Liver (tissue), 9 donors: ENCODE data around the gene SH2D2A. TPM values are rescaled to one million over a fixed set of nuclear protein-coding genes. Genes with fewer than 3 reads are reported as not detected.

ENCODE experiments used
- DNase-seq: peaks from one replicate; pipeline ENCODE4 v3.0.0-alpha.2; 2017; ENCODE audit warnings: low spot score
- H3K27ac ChIP-seq, 2 donors: one replicate each; pipeline ENCODE4 v1.7.0; 2013; ENCODE audit warnings: inconsistent platforms in 2 of 2, low read length in 2 of 2, control low read depth in 1 of 2, low read depth in 1 of 2, mild to moderate bottlenecking in 1 of 2
- H3K27me3 ChIP-seq, 4 donors: one replicate each; pipeline versions ENCODE4 v1.6.1 to v1.7.0; 2013; ENCODE audit warnings: low read length in 3 of 4, inconsistent platforms in 1 of 4, mild to moderate bottlenecking in 1 of 4, moderate library complexity in 1 of 4; ENCODE audit not compliant: control insufficient read depth in 4 of 4, insufficient read depth in 4 of 4
- H3K36me3 ChIP-seq, 4 donors: one replicate each; pipeline versions ENCODE4 v1.6.1 to v1.7.0; 2013; ENCODE audit warnings: low read length in 3 of 4, mild to moderate bottlenecking in 3 of 4, low read depth in 1 of 4, moderate library complexity in 1 of 4; ENCODE audit not compliant: control insufficient read depth in 4 of 4, insufficient read depth in 3 of 4
- H3K4me1 ChIP-seq, 4 donors: one replicate each; pipeline versions ENCODE4 v1.6.1 to v1.7.0; 2013; ENCODE audit warnings: low read length in 3 of 4, mild to moderate bottlenecking in 3 of 4, moderate library complexity in 1 of 4; ENCODE audit not compliant: control insufficient read depth in 4 of 4, insufficient read depth in 4 of 4
- H3K4me3 ChIP-seq, 3 donors: one replicate each; pipeline versions ENCODE4 v1.6.1 to v1.7.0; 2013; ENCODE audit warnings: low read length in 3 of 3, control low read depth in 1 of 3, low read depth in 1 of 3, mild to moderate bottlenecking in 1 of 3
- H3K9ac ChIP-seq, 2 donors: one replicate each; pipeline ENCODE4 v1.7.0; 2013; ENCODE audit warnings: low read length in 2 of 2, mild to moderate bottlenecking in 2 of 2, moderate library complexity in 2 of 2, control low read depth in 1 of 2, low read depth in 1 of 2
- H3K9me3 ChIP-seq, 4 donors: one replicate each; pipeline versions ENCODE4 v1.6.1 to v1.7.0; 2013; ENCODE audit warnings: low read length in 3 of 4; ENCODE audit not compliant: control insufficient read depth in 4 of 4
- EGR1 ChIP-seq, 2 donors: IDR thresholded peaks; 2 replicates each; pipeline ENCODE4 v1.6.1; 2016 to 2018; ENCODE audit warnings: antibody characterized with exemption in 2 of 2, low read depth in 2 of 2
- FOXA1 ChIP-seq: IDR thresholded peaks from 2 replicates; pipeline ENCODE4 v1.6.1; 2016; ENCODE audit warnings: antibody characterized with exemption
- FOXA2 ChIP-seq: IDR thresholded peaks from 2 replicates; pipeline ENCODE4 v1.6.1; 2016; ENCODE audit warnings: antibody characterized with exemption
- GABPA ChIP-seq, 2 donors: IDR thresholded peaks in 1 of 2; conservative IDR thresholded peaks in 1 of 2; 2 replicates each; pipeline ENCODE4 v1.6.1; 2016; ENCODE audit warnings: antibody characterized with exemption in 2 of 2, mild to moderate bottlenecking in 1 of 2, moderate library complexity in 1 of 2
- HNF4A ChIP-seq, 2 donors: conservative IDR thresholded peaks; 2 replicates each; pipeline ENCODE4 v1.6.1; 2016; ENCODE audit warnings: antibody characterized with exemption in 2 of 2, mild to moderate bottlenecking in 2 of 2
- HNF4G ChIP-seq: IDR thresholded peaks from 2 replicates; pipeline ENCODE4 v1.6.1; 2016; ENCODE audit warnings: antibody characterized with exemption
- JUND ChIP-seq, 2 donors: IDR thresholded peaks; 2 replicates each; pipeline ENCODE4 v1.6.1; 2016; ENCODE audit warnings: antibody characterized with exemption in 2 of 2
- MAX ChIP-seq: IDR thresholded peaks from 2 replicates; pipeline ENCODE4 v1.6.1; 2016; ENCODE audit warnings: antibody characterized with exemption
- NR2F2 ChIP-seq: IDR thresholded peaks from 2 replicates; pipeline ENCODE4 v1.6.1; 2016; ENCODE audit warnings: antibody characterized with exemption
- RAD21 ChIP-seq, 2 donors: IDR thresholded peaks; 2 replicates each; pipeline ENCODE4 v1.6.1; 2016; ENCODE audit warnings: antibody characterized with exemption in 2 of 2, mild to moderate bottlenecking in 2 of 2
- REST ChIP-seq: IDR thresholded peaks from 2 replicates; pipeline ENCODE4 v1.6.1; 2016; ENCODE audit warnings: antibody characterized with exemption, mild to moderate bottlenecking
- RXRA ChIP-seq, 2 donors: IDR thresholded peaks; 2 replicates each; pipeline ENCODE4 v1.6.1; 2017 to 2018; ENCODE audit warnings: antibody characterized with exemption in 2 of 2, mild to moderate bottlenecking in 1 of 2
- SP1 ChIP-seq: IDR thresholded peaks from 2 replicates; pipeline ENCODE4 v1.6.1; 2018; ENCODE audit warnings: antibody characterized with exemption, mild to moderate bottlenecking
- TAF1 ChIP-seq: conservative IDR thresholded peaks from 2 replicates; pipeline ENCODE4 v1.6.1; 2016; ENCODE audit warnings: antibody characterized with exemption, mild to moderate bottlenecking
- YY1 ChIP-seq: IDR thresholded peaks from 2 replicates; pipeline ENCODE4 v1.6.1; 2016; ENCODE audit warnings: antibody characterized with exemption, mild to moderate bottlenecking
- ZBTB33 ChIP-seq: IDR thresholded peaks from 2 replicates; pipeline ENCODE4 v1.6.1; 2016; ENCODE audit warnings: antibody characterized with exemption
- WGBS: extraction: QIAGEN DNeasy Blood & Tissue Kit; methylation state at CpG from one replicate; pipeline ENCODE4 v1.1.7; 2013; 5-methylcytosine and 5-hydroxymethylcytosine counted together
- polyA plus RNA-seq, 2 donors: library from polyadenylated mRNA; stranded (reverse) in 1 of 2; unstranded in 1 of 2; fragments of 200-250 nt in 1 of 2; fragments of >200 nt in 1 of 2; fragmentation: Nextera tagmentation in 1 of 2; extraction: Ambion mirVana in 1 of 2; gene quantifications; one replicate each; pipeline versions ENCODE4 v1.2.1 to v1.2.3, GENCODE V29; 2013 to 2015
- total RNA-seq, 2 donors: library from RNA; depleted of rRNA; stranded (reverse); fragments of >200 nt; gene quantifications; one replicate each; pipeline ENCODE4 v1.2.3, GENCODE V29; 2014
- TF ChIP-seq, protein P1 (sequence below): IDR thresholded peaks from 2 replicates; pipeline ENCODE4 v1.6.1; 2016; ENCODE audit warnings: antibody characterized with exemption
- TF ChIP-seq, protein P2 (sequence below): fragments of 150-350 bp; IDR thresholded peaks from 2 replicates; pipeline ENCODE4 v1.5.1; 2017; ENCODE audit warnings: improper control_type of control experiment, low read depth, low read length; ENCODE audit not compliant: missing input control
- donor health status: healthy.
- donor health status: healthy.
- donor health status: healthy.
- donor health status: healthy.
- donor health status: healthy.

Gene SH2D2A
- total RNA-seq (under 1 TPM; 0.14 to 0.17 TPM), polyA plus RNA-seq (under 1 TPM; 0.32 to 0.38 TPM)

GRCh38 chr1:156816561-156817328 is at the start of gene SH2D2A:
Gene SH2D2A, minus strand, starts transcription at chr1:156816848. Its CDS starts 140 bp downstream, at chr1:156816708.
- Histone ChIP-seq H3K4me1 (peaks cover 3 to 8% (median 6%) of the 10 kb centered on the region in 4 donors), H3K9ac (peak within 1 kb of the TSS; percentile 49 to 66), H3K27ac (peak within 1 kb of the TSS; percentile 66 to 84), H3K4me3 (peak within 1 kb of the TSS in 1 of 3 donors; percentile 28), H3K9me3 (no peaks in the 10 kb centered on the region), H3K36me3 (no peaks in the 10 kb centered on the region), H3K27me3 (peaks cover 0 to 3% (median 0%) of the 10 kb centered on the region in 4 donors)
- TF ChIP-seq JUND (IDR thresholded peaks at IDR 0.05) (no peak), NR2F2 (peak; percentile 57), REST (no peak), YY1 (no peak), EGR1 (IDR thresholded peaks at IDR 0.05; ENCODE audit: low read depth in 2 of 2) (no peak), FOXA1 (no peak), TAF1 (no peak), FOXA2 (no peak), MAX (no peak), HNF4G (no peak), SP1 (peak; percentile 37), HNF4A (conservative IDR thresholded peaks at IDR 0.05) (no peak), GABPA (IDR thresholded peaks at IDR 0.05 in 1 of 2, conservative IDR thresholded peaks at IDR 0.05 in 1 of 2) (peak in 1 of 2 donors; percentile 74), ZBTB33 (no peak), RAD21 (IDR thresholded peaks at IDR 0.05) (no peak), RXRA (IDR thresholded peaks at IDR 0.05) (peak in 1 of 2 donors; percentile 4)
- TF ChIP-seq, protein P1, sequence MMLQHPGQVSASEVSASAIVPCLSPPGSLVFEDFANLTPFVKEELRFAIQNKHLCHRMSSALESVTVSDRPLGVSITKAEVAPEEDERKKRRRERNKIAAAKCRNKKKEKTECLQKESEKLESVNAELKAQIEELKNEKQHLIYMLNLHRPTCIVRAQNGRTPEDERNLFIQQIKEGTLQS = no peak
- TF ChIP-seq, protein P2, sequence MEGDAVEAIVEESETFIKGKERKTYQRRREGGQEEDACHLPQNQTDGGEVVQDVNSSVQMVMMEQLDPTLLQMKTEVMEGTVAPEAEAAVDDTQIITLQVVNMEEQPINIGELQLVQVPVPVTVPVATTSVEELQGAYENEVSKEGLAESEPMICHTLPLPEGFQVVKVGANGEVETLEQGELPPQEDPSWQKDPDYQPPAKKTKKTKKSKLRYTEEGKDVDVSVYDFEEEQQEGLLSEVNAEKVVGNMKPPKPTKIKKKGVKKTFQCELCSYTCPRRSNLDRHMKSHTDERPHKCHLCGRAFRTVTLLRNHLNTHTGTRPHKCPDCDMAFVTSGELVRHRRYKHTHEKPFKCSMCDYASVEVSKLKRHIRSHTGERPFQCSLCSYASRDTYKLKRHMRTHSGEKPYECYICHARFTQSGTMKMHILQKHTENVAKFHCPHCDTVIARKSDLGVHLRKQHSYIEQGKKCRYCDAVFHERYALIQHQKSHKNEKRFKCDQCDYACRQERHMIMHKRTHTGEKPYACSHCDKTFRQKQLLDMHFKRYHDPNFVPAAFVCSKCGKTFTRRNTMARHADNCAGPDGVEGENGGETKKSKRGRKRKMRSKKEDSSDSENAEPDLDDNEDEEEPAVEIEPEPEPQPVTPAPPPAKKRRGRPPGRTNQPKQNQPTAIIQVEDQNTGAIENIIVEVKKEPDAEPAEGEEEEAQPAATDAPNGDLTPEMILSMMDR = no peak
- no peak for DNase-seq
- WGBS = 41% methylated on average over 10 of the region's 10 CpGs
